Brain pericyte (primary cell): Measurements from ENCODE around the gene MME.

ENCODE experiments used
- DNase-seq: peaks from one replicate; pipeline ENCODE4 v3.0.0-alpha.2; 2012; ENCODE audit warnings: low read depth, low spot score

MME gene

GRCh38 chr3:155135003-155135402 lies 54.9 kb downstream of the MME start:
- DNase-seq, result no peak

- DNase-seq, result no peak
Observed at GRCh38 chr3:155138677-155139076, 58.6 kb downstream of the MME start.

DNA sequence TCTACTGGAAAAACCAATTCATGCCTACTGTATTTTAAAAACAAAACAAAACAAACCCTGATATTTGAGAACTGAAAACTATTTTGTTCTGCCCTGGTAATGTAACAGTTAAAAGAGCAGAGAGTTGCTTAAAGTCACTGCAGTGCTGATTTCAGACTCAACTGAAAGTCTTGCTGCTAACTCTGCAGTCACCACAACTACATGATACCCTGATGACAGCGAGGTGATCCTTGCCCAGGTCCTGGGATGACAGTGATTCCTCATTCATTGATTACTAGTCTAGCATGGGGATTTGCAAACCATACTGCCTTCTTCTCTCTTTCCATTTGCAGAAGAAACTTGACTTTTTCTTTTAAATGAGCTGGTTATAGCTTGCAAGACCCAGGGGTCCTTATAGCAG lies 67.5 kb downstream of the MME start:
- DNase-seq, result no peak

DNA sequence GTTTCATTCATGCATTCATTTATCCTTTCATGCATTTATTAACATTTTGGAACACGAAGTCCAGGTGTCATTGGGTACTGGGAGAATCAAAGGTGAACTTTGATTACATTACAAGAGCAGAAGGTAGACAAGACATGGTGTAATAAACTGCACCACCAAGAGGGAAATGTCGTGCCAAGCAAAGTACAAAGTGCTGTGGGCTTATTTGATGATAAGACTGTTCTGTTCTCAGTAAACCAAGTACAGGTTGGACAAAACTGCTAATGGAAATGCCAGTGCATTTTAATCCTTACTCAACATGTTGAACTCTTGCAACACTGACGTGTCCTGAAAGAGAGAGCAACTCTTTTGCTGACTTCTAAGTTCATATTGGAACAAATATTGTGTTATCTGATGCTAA lies 69.4 kb downstream of the MME start:
- no peak for DNase-seq

- DNase-seq, result no peak
Observed at GRCh38 chr3:155153242-155154186, 73.4 kb downstream of the MME start.

GRCh38 chr3:155154255-155154654 lies 74.1 kb downstream of the MME start:
- DNase-seq, result no peak

DNA sequence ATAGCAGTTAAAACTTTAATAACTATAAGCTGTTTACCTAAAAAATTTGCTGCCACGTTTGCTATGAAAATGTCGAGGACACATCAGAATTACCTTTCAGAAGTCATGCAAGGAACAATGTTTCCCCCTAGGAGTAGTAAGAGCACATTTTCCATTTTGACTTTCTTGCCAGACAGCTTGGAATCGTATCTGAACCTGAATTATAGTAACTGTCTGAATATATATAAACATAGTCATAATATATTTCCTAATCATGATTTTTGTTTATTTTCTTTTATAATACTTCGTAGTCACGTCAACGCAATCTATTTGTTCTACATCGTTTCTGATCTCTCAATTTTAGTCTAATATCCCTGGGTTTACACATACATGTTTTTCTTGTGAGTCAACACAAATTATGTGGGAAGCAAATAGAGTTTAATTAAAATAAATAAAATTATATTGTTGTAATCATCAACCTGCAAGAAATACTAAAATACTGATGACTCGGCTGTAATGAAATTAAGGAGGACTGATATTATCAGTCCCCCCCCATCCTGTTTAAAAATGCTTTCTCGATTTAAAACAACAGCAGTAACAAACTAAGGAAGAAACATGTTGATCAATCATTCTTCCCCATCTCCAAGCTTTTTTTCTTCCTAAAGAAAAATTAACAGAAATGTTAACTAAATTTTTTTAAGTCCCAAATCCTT lies 78.4 kb downstream of the MME start:
- DNase-seq, result no peak

- no peak for DNase-seq
Observed at GRCh38 chr3:155159301-155159700, 79.2 kb downstream of the MME start.

DNA sequence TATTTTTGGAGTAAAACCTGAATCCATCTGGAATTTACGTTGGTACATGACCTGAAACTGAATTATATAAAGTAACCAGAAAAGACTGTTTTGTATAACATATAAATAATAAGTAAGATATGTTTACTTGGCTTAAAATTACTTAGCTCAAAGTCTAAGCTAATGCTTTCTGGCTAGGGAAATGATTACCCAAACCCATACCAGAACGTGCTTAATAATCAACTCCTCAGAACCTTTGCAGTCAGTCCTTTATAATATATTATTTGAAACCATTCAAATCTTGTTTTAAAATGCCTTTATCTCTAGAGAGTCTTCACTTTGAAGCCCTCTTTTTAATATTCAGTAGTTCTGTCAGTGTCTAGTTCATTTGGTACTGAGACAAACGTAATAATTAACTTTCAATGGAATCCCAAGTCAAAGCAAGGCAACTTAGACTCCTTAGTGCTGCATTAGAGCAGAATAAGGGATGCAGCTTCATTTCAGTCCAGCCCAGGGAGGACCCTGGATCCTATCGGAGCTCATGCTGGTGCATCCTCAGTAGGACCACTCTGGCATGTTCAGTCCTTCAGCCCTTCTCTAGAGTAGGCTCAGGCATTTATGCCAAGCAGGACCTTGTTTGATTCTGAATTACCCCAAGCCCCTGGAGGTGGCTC lies 81.6 kb downstream of the MME start:
- no peak for DNase-seq

GRCh38 chr3:155164306-155164705 lies 84.2 kb downstream of the MME start:
- DNase-seq, result no peak

DNA sequence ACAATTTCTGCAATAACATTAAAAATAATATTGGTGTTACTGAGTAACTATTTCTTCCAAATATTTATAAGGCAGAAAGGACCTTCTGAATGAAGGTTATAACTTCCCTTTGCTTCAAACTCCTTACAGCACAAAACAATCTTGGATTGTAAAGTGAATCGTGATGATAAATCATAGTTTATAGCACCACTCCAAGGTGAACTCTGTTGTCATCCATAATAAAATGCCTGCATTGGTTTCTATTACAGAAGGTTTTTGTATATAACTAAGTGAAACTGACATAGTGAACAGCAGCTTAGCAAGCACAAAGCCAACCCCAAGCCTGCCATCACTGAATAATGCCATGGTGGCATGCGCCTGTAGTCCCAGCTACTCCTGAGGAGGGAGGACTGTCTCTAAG lies 86.3 kb downstream of the MME start:
- no peak for DNase-seq

GRCh38 chr3:155169197-155169596 lies 89.1 kb downstream of the MME start:
- DNase-seq, result no peak

DNA sequence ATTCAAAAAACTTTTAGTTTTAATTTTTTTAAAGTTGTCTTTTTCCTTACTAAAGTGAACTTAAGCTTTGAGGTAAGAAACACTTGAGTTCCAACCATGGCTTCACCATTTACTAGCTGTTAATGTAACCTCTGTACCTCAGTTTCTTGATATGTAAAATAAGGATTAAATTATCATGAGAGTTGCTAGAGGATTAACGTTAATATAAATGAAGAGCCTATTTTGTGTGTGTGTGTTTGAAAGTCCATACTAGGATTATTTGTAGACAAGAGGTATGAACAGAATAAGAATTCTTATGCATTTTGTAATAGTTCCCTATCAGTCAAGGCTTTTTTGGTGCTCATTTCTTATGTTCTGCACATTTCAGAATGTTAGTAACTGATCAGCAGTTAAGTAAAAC lies 93.7 kb downstream of the MME start:
- DNase-seq, result no peak

GRCh38 chr3:155178810-155179436 lies 98.8 kb downstream of the MME start:
- DNase-seq, result no peak

GRCh38 chr3:155179437-155179827 lies 99.3 kb downstream of the MME start:
- no peak for DNase-seq

DNA sequence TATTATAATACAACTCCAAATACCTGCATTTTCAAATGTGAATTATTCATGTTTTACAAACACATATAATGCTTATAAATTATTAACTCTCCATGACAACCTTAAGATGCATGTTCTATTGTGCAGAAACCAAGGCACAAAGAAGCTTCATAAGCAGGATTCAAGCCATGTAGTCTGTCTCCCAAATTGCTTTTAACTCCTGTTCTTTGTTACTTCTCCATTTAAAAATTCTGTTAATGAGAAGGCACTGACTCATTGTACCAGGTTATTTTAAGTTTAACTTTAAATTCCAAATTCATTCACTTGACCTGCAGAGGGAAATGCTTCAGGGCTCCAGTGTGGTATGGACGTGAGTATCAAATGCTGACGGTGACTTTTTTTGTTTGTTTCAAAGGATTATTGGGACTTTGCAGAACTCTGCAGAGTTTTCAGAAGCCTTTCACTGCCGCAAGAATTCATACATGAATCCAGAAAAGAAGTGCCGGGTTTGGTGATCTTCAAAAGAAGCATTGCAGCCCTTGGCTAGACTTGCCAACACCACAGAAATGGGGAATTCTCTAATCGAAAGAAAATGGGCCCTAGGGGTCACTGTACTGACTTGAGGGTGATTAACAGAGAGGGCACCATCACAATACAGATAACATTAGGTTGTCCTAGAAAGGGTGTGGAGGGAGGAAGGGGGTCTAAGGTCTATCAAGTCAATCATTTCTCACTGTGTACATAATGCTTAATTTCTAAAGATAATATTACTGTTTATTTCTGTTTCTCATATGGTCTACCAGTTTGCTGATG lies 100.0 kb downstream of the MME start:
- no peak for DNase-seq

DNA sequence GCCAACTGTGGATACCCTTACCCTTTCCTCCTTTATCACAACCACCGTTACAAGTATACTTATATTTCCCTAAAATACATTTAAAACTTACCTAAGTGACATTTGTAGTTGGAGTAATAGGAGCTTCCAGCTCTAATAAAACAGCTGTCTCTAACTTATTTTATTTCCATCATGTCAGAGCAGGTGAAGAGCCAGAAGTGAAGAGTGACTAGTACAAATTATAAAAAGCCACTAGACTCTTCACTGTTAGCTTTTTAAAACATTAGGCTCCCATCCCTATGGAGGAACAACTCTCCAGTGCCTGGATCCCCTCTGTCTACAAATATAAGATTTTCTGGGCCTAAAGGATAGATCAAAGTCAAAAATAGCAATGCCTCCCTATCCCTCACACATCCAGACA lies 102.3 kb downstream of the MME start:
- DNase-seq, result no peak

GRCh38 chr3:155184011-155184410 lies 103.9 kb downstream of the MME start:
- DNase-seq, result no peak

DNA sequence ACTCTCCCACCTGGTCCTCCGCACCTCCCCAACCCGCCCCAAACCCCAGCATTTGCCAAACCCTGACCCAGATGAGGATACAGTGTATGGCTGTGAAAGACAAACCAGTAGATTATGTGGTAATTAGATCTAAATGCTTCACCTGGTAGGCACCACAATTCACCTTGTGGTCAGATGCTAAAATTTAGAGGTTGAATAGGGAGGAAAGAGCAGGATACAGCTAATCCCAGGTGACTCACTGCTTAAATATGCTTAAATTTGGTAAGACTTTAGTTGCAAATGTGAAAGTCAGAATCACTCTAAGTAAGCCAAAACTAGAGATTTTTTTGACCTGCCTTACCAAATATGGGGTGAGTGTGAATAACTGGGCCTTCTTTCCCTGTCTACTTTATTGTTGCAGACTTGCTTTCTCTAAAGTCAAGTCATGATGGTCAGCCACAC lies 105.5 kb downstream of the MME start:
- DNase-seq, result no peak

- DNase-seq, result no peak
Observed at GRCh38 chr3:155188031-155188430, 107.9 kb downstream of the MME start.

GRCh38 chr3:155189478-155189877 lies 109.4 kb downstream of the MME start:
- no peak for DNase-seq
